Lower lobe of right lung (tissue), 2 donors: ENCODE data around the gene CACNA1D. TPM values are rescaled to one million over a fixed set of nuclear protein-coding genes. Genes with fewer than 3 reads are reported as not detected.

Source experiments
- ATAC-seq, 2 donors: fragments of 200-7000 bp; cut with Tn5 transposase; one replicate each; pipeline ENCODE4 v1.9.1; 2020 to 2022; ENCODE audit warnings: mild to moderate bottlenecking in 2 of 2, moderate library complexity in 2 of 2
- DNase-seq: peaks from one replicate; pipeline ENCODE4 v3.0.0-alpha.2; 2020
- H3K27ac ChIP-seq: fragments of 200-600 bp; one replicate; pipeline ENCODE4 v1.8.0; 2022
- H3K27me3 ChIP-seq: fragments of 200-600 bp; one replicate; pipeline ENCODE4 v1.8.0; 2022; ENCODE audit warnings: low read depth
- H3K36me3 ChIP-seq: fragments of 200-600 bp; one replicate; pipeline ENCODE4 v1.8.0; 2022; ENCODE audit warnings: mild to moderate bottlenecking
- H3K4me1 ChIP-seq: fragments of 200-600 bp; one replicate; pipeline ENCODE4 v1.8.0; 2022
- H3K4me3 ChIP-seq: fragments of 200-600 bp; one replicate; pipeline ENCODE4 v1.8.0; 2022; ENCODE audit warnings: mild to moderate bottlenecking
- H3K9me3 ChIP-seq: fragments of 200-600 bp; one replicate; pipeline ENCODE4 v1.8.0; 2022
- CTCF ChIP-seq: fragments of 200-600 bp; IDR thresholded peaks from one replicate; pipeline ENCODE4 v1.8.0; 2022; ENCODE audit warnings: antibody characterized with exemption, mild to moderate bottlenecking
- intact Hi-C: fragments of 100-400 bp; cut with DNase I; formaldehyde crosslinking; loops from one replicate; pipeline ENCODE4 v1.11.0; 2022
- total RNA-seq: library from RNA; stranded (reverse); fragmentation: NEBNext Ultra II Directional; extraction: Animal tissue kit (Norgen Biotek cat#: 25700); gene quantifications from one replicate; pipeline ENCODE4 v1.2.1, GENCODE V29; 2021
- donor health status: DM: no; HTN: yes; CAD: no; lungs with severe emphysema.

The CACNA1D gene
- total RNA-seq, 1 donor from 2014 or later, result 33.6 TPM

DNA sequence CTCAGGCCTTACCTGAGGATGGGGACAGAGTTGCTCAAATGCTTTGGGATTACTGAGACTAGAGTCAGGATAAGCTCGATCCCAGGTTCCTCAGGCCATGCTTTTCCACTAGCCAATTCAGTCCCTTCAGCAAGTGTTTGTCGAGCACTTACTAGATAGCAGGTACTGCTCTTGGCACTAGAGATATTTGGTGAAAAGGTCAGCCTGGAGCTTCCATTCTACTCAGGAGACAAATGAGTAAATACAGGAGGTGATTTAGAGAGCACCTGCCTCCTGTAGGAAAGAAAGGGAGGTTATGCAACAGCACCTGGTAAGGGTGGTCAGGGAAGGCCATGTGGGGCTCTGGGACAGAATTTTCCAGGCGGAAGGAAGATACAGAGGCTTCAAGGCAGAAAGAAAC is 99.9 kb downstream of the CACNA1D start:
- H3K36me3 ChIP-seq, result no peaks in the 10 kb centered on the region
- H3K4me3 ChIP-seq, result no peak overlapping the region
- H3K27ac ChIP-seq, result no peak overlapping the region
- intact Hi-C loops, result no loop called here
- no peak for TF ChIP-seq CTCF
- DNase-seq (no peak), ATAC-seq (no peak)
- H3K4me1 ChIP-seq, result peaks cover 12% of the 10 kb centered on the region
- no peaks in the 10 kb centered on the region for H3K27me3 ChIP-seq
- H3K9me3 ChIP-seq, result no peaks in the 10 kb centered on the region

GRCh38 chr3:53595660-53596059 is 101.2 kb downstream of the CACNA1D start:
- Histone ChIP-seq H3K4me1 (peaks cover 12% of the 10 kb centered on the region), H3K27me3 (no peaks in the 10 kb centered on the region), H3K36me3 (no peaks in the 10 kb centered on the region), H3K27ac (no peak overlapping the region), H3K4me3 (no peak overlapping the region), H3K9me3 (no peaks in the 10 kb centered on the region)
- intact Hi-C loops, result no loop called here
- TF ChIP-seq CTCF, result no peak
- ATAC-seq, result no peak
- no peak for DNase-seq

DNA sequence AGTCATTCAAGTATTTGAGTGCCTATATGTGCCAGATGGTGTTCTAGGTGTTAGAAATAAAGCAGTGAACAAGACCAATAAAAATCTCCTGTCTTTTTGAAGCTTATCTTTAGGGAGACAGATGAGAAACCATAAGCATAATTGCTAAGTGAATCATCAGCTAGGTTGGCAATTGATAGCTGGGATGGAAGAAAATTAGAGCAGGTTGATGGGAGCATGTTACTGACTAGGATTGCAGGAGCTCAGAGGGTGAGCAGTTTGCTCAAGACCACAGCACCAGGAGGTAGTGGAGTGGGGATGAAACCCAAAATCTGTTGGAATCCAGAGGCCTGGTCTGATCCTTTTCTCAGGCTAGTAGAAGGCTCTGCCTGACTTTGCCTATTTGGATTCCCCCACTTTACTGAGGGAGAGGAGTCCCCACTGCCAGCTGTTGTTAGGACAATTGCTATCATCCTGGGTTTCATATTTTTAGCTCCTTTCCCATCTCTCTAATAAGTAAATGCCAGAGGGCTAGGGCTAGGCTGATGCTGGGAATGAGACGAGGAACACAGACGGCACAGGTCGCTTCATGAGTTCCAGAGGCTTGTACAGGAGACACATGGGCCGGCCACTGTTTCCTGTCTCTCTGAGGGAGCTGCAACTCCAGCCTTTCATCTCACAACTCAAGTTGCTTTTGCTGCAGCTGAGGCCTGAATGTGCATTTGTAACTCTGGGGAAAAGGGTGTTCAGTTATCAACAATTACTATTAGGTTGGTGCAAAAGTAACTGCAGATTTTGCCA is 102.9 kb downstream of the CACNA1D start:
- no peak for TF ChIP-seq CTCF
- intact Hi-C loops, result no loop called here
- Histone ChIP-seq H3K4me3 (no peak overlapping the region), H3K9me3 (no peaks in the 10 kb centered on the region), H3K27ac (no peak overlapping the region), H3K36me3 (no peaks in the 10 kb centered on the region), H3K4me1 (peaks cover 12% of the 10 kb centered on the region), H3K27me3 (no peaks in the 10 kb centered on the region)
- no peak for ATAC-seq
- no peak for DNase-seq

GRCh38 chr3:53599771-53600170 is 105.4 kb downstream of the CACNA1D start:
- Histone ChIP-seq H3K27me3 (no peaks in the 10 kb centered on the region), H3K36me3 (no peaks in the 10 kb centered on the region), H3K4me3 (no peak overlapping the region), H3K4me1 (peaks cover 12% of the 10 kb centered on the region), H3K27ac (no peak overlapping the region), H3K9me3 (no peaks in the 10 kb centered on the region)
- DNase-seq (no peak), ATAC-seq (no peak)
- intact Hi-C loops, result no loop called here
- TF ChIP-seq CTCF, result no peak

- no peak for TF ChIP-seq CTCF
- Histone ChIP-seq H3K4me3 (no peak overlapping the region), H3K9me3 (no peaks in the 10 kb centered on the region), H3K36me3 (no peaks in the 10 kb centered on the region), H3K27ac (no peak overlapping the region), H3K27me3 (no peaks in the 10 kb centered on the region), H3K4me1 (peaks cover 3% of the 10 kb centered on the region)
- intact Hi-C loops, result no loop called here
- no peak for DNase-seq
- no peak for ATAC-seq
Measured at GRCh38 chr3:53602866-53603265, 108.5 kb downstream of the CACNA1D start.
